ENCODE data around the gene PTPN11. TPM values are rescaled to one million over a fixed set of nuclear protein-coding genes. Genes with fewer than 3 reads are reported as not detected.

The PTPN11 gene
- polyA plus RNA-seq, 2 of the 4 experiments (the other 2 are of a cell fraction), result 78.6 to 194 TPM

DNA sequence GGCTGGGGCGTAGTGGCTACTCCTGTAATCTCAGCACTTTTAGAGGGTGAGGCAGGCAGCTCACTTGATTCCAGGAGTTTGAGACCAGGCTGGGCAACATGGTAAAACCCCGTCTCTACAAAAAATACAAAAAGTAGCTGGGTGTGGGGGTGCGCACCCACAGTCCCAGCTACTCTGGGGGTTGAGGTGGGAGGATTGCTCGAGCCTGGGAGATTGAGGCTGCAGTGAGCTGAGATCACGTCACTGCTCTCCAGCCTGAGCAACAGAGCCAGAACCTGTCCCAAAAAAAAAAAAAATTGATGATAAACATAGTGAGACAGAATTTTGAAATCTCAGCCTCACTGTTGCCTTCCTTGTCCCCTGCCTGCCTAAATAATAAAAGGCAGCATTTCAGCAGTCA, 40.0 kb downstream of the PTPN11 start:
- H3K4me3 ChIP-seq, result no peak overlapping the region
- POLR2A ChIA-PET, result no interaction called here
- no peak overlapping the region for H3K27ac ChIP-seq
- no peaks in the 10 kb centered on the region for H3K4me1 ChIP-seq
- no peak for TF ChIP-seq FOSB (CRISPR knock-in tag; IDR thresholded peaks at IDR 0.05)
- TF ChIP-seq CEBPB (IDR thresholded peaks at IDR 0.05), result no peak
- no peak for TF ChIP-seq SREBF2 (IDR thresholded peaks at IDR 0.05)
- TF ChIP-seq RCOR1 (IDR thresholded peaks at IDR 0.05; ENCODE audit: low read depth, low read length), result no peak
- no peak for TF ChIP-seq EHMT2 (IDR thresholded peaks at IDR 0.05; ENCODE audit: low read depth)
- TF ChIP-seq HOXB5 (CRISPR knock-in tag; IDR thresholded peaks at IDR 0.05), result no peak
- no peak for TF ChIP-seq HOXA7 (CRISPR knock-in tag; IDR thresholded peaks at IDR 0.05)
- TF ChIP-seq KDM1A (IDR thresholded peaks at IDR 0.05; ENCODE audit: low read depth), result no peak
- TF ChIP-seq MYC (IDR thresholded peaks at IDR 0.05; ENCODE audit: borderline replicate concordance, low read length), result no peak
- TF ChIP-seq, protein P1, sequence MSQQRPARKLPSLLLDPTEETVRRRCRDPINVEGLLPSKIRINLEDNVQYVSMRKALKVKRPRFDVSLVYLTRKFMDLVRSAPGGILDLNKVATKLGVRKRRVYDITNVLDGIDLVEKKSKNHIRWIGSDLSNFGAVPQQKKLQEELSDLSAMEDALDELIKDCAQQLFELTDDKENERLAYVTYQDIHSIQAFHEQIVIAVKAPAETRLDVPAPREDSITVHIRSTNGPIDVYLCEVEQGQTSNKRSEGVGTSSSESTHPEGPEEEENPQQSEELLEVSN (IDR thresholded peaks at IDR 0.05; ENCODE audit: borderline replicate concordance, low read depth), result no peak
- no peak for TF ChIP-seq NPAS2 (CRISPR knock-in tag; IDR thresholded peaks at IDR 0.05; ENCODE audit: borderline replicate concordance)
- TF ChIP-seq PHF8 (IDR thresholded peaks at IDR 0.05; ENCODE audit: borderline replicate concordance, low read depth), result no peak
- no peak for TF ChIP-seq CBX2 (IDR thresholded peaks at IDR 0.05; ENCODE audit: borderline replicate concordance, low read depth)
- TF ChIP-seq MAZ (IDR thresholded peaks at IDR 0.05; ENCODE audit: borderline replicate concordance, low read depth, low read length), result no peak
- H3K4me2 ChIP-seq, result no peak overlapping the region
- H3K9me3 ChIP-seq, result no peaks in the 10 kb centered on the region
- FAIRE-seq, result no peak
- 94% methylated on average over 5 of the region's 5 CpGs for WGBS (ENCODE audit: missing lambda C conversion rate)
- no peak for ATAC-seq
- DNase-seq (ENCODE audit: low read depth in 1 of 2, low spot score in 1 of 2), result no peak
- CTCF ChIA-PET, result interaction anchor here (0.7 kb wide), 1 partner anchor 442 kb away, joined by 3 read pairs; no protein-coding TSS in a partner anchor

- CTCF ChIA-PET, result no interaction called here
Measured at GRCh38 chr12:112463478-112463877, 44.7 kb downstream of the PTPN11 start.

DNA sequence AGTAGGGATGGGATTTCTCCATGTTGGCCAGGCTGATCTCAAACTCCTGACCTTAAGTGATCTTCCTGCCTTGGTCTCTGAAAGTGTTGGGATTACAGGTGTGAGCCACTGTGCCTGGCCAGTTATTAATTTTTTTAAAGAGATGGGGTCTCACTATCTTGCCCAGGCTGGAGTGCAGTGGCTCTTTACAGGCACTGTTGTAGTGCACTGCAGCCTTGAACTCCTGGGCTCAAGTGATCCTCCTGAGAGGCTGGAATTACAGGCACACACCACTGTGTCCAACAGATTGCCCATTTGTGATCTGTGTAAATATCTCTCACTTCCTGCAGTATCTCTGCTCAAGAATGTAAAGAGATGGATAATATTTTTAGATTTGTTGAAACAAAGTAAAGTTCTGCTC, 45.9 kb downstream of the PTPN11 start:
- CTCF ChIA-PET, result interaction anchor here (0.6 to 0.7 kb wide), 2 partner anchors 32 to 1070 kb away, joined by 3 read pairs; no protein-coding TSS in a partner anchor
- Histone ChIP-seq H3K4me2 (no peak overlapping the region), H3K27ac (no peak overlapping the region), H3K4me1 (peaks cover 6% of the 10 kb centered on the region; the same call in 1 of the 3 replicates), H3K9me3 (no peaks in the 10 kb centered on the region), H3K4me3 (no peak overlapping the region)
- DNase-seq (ENCODE audit: low read depth in 1 of 2, low spot score in 1 of 2), result no peak
- FAIRE-seq, result no peak
- no peak for TF ChIP-seq NFE2L2 (conservative IDR thresholded peaks at IDR 0.05; ENCODE audit: low read length)
- TF ChIP-seq HOXB13 (CRISPR knock-in tag; IDR thresholded peaks at IDR 0.05; ENCODE audit: low read depth), result no peak
- no peak for TF ChIP-seq ZNF302 (CRISPR knock-in tag; IDR thresholded peaks at IDR 0.05)
- no peak for TF ChIP-seq CBX2 (IDR thresholded peaks at IDR 0.05; ENCODE audit: borderline replicate concordance, low read depth)
- TF ChIP-seq, protein P1 (IDR thresholded peaks at IDR 0.05; ENCODE audit: borderline replicate concordance, low read depth), result no peak
- TF ChIP-seq, protein P2, sequence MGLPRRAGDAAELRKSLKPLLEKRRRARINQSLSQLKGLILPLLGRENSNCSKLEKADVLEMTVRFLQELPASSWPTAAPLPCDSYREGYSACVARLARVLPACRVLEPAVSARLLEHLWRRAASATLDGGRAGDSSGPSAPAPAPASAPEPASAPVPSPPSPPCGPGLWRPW (IDR thresholded peaks at IDR 0.05), result no peak
- ATAC-seq, result no peak
- POLR2A ChIA-PET, result no interaction called here

More at GRCh38 chr12:112463478-112463877, 44.7 kb downstream of the PTPN11 start:
- 91% methylated on average over 2 of the region's 2 CpGs for WGBS (ENCODE audit: missing lambda C conversion rate)
- FAIRE-seq, result no peak
- POLR2A ChIA-PET, result no interaction called here
- peaks cover 6% of the 10 kb centered on the region; the same call in 1 of the 3 replicates for H3K4me1 ChIP-seq
- no peak overlapping the region for H3K4me3 ChIP-seq
- ATAC-seq, result no peak
- no peak overlapping the region for H3K4me2 ChIP-seq
- no peak for DNase-seq (ENCODE audit: low read depth in 1 of 2, low spot score in 1 of 2)
- TF ChIP-seq PBX3 (IDR thresholded peaks at IDR 0.05) (no peak), MAFK (IDR thresholded peaks at IDR 0.05; ENCODE audit: partially characterized antibody) (peak; percentile 85), EHF (CRISPR knock-in tag; IDR thresholded peaks at IDR 0.05) (no peak), JUN (IDR thresholded peaks at IDR 0.05) (no peak)
- no peaks in the 10 kb centered on the region for H3K9me3 ChIP-seq
- H3K27ac ChIP-seq, result no peak overlapping the region
